ENCODE results near the gene PGA3.

The PGA3 gene

DNA sequence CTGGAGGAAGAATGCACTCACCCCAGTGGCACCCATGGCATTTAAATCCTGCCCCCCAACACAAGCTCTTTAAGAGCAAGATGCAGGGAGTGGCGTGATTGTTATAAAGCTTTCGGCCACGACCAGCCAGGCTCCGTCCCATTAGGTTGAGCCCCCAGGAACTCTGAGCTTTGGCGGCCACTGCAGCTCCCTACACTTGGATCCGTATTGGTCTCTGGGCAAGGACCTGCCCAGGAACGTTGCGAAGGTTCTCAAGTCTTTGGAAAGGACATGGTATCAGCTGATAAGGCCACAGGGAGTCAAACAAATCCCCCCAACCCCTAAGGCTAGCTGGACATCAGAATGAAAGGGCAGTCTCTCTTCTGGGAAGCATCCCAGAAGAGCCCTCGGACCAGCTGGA is 32.7 kb upstream of the PGA3 start:
- ChIA-PET POLR2A (interaction anchor here (1.9 kb wide), 1 partner anchor 9 kb away, joined by 10 read pairs; the partner anchor contains the start of gene VPS37C), CTCF (interaction anchor here (0.6 kb wide), 1 partner anchor 13 kb away, joined by 6 read pairs; no protein-coding TSS in a partner anchor)
- no peak for DNase-seq (ENCODE audit: extremely low spot score)
- TF ChIP-seq FOXM1 (IDR thresholded peaks at IDR 0.05; ENCODE audit: borderline replicate concordance) (no peak), ELF4 (IDR thresholded peaks at IDR 0.05) (no peak), SUZ12 (IDR thresholded peaks at IDR 0.05) (no peak), SP1 (IDR thresholded peaks at IDR 0.05) (no peak), BHLHE40 (IDR thresholded peaks at IDR 0.05; ENCODE audit: borderline replicate concordance) (no peak), FOXA1 (IDR thresholded peaks at IDR 0.05) (no peak), FOXK2 (IDR thresholded peaks at IDR 0.05) (no peak), NFRKB (IDR thresholded peaks at IDR 0.05) (no peak), LEF1 (IDR thresholded peaks at IDR 0.05; ENCODE audit: borderline replicate concordance) (no peak), TARDBP (IDR thresholded peaks at IDR 0.05) (no peak), ZNF384 (IDR thresholded peaks at IDR 0.05) (no peak)
- TF ChIP-seq, protein P1, sequence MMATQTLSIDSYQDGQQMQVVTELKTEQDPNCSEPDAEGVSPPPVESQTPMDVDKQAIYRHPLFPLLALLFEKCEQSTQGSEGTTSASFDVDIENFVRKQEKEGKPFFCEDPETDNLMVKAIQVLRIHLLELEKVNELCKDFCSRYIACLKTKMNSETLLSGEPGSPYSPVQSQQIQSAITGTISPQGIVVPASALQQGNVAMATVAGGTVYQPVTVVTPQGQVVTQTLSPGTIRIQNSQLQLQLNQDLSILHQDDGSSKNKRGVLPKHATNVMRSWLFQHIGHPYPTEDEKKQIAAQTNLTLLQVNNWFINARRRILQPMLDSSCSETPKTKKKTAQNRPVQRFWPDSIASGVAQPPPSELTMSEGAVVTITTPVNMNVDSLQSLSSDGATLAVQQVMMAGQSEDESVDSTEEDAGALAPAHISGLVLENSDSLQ (IDR thresholded peaks at IDR 0.05), result no peak

DNA sequence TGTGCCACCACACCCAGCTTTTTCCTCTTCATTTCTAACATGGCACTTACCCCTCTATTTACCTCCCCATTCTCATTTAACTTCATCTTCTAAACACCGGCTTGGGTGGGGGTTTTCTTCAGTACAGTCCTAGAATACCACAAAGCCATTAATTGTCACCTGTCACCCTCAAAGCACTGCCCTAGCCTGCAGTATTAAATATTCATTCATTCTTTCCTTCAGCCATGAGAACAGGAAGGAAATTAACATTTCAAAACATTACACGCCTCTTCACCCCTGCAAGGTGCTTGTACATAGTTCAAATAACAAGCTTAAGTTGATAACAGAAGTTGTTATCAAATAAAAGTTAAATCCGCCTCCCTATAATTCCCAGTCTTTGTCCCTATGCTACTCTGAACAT is 31.4 kb upstream of the PGA3 start:
- TF ChIP-seq FOXA1 (IDR thresholded peaks at IDR 0.05) (no peak), NFRKB (IDR thresholded peaks at IDR 0.05) (no peak), L3MBTL2 (conservative IDR thresholded peaks at IDR 0.05) (no peak)
- CTCF ChIA-PET, result no interaction called here

DNA sequence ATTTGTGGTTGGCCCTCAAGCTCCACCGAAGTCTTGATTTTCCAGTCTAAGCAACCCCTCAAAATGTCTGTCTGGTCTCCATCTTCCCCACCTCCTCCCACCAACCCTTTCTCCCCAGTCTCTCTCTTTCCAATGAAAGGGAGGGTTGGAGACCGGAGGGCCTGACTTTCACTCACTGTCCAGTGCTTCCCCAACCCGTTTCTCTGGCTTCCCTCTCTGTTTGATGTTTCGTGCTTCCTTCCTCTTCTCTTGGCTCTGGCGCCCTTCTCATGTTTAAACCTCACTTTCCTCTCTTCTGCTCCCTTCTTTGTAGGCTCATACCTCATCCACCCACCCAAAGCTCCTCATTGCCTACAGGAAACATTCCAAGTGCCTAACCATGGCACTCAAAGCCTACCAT is 31.0 kb upstream of the PGA3 start:
- TF ChIP-seq ZNF384 (IDR thresholded peaks at IDR 0.05) (no peak), BHLHE40 (IDR thresholded peaks at IDR 0.05; ENCODE audit: borderline replicate concordance) (no peak), FOXK2 (IDR thresholded peaks at IDR 0.05) (no peak), L3MBTL2 (conservative IDR thresholded peaks at IDR 0.05) (no peak), TARDBP (IDR thresholded peaks at IDR 0.05) (no peak), HDGF (IDR thresholded peaks at IDR 0.05; ENCODE audit: borderline replicate concordance) (no peak), SP1 (IDR thresholded peaks at IDR 0.05) (no peak), ELF4 (IDR thresholded peaks at IDR 0.05) (no peak)
- TF ChIP-seq, protein P1 (IDR thresholded peaks at IDR 0.05), result no peak
- DNase-seq (ENCODE audit: extremely low spot score), result no peak
- ChIA-PET CTCF (no interaction called here), POLR2A (no interaction called here)

More for the DNA sequence above, 31.4 kb upstream of the PGA3 start:
- POLR2A ChIA-PET, result no interaction called here
- no peak for DNase-seq (ENCODE audit: extremely low spot score)

DNA sequence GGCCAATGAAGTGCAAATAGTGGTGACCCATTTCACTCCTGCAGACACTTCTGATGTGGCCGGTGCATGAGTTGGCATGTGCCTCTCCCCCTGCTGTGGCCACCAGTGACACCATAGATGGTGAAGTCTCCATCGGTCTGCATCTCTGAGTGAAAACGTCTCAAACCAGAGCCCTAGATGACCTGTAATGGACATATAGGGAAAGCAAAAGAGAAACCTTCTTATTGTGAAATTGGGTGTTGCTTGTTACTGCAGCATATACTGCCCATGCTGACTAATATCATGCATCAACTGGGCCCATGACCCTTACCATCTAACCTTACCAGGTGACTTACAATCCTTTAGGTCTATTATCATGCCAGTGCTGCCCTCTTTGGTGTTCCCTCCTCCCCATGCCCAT is 30.4 kb upstream of the PGA3 start:
- CTCF ChIA-PET, result no interaction called here
- DNase-seq (ENCODE audit: extremely low spot score), result no peak
- POLR2A ChIA-PET, result no interaction called here
- no peak for TF ChIP-seq HDGF (IDR thresholded peaks at IDR 0.05; ENCODE audit: borderline replicate concordance)
- no peak for TF ChIP-seq FOXA1 (IDR thresholded peaks at IDR 0.05)
- TF ChIP-seq ARNT (IDR thresholded peaks at IDR 0.05), result no peak
- TF ChIP-seq, protein P1 (IDR thresholded peaks at IDR 0.05), result no peak
- TF ChIP-seq FOXM1 (IDR thresholded peaks at IDR 0.05; ENCODE audit: borderline replicate concordance), result no peak
- no peak for TF ChIP-seq FOXK2 (IDR thresholded peaks at IDR 0.05)
- no peak for TF ChIP-seq TARDBP (IDR thresholded peaks at IDR 0.05)
- no peak for TF ChIP-seq SP1 (IDR thresholded peaks at IDR 0.05)
- no peak for TF ChIP-seq BHLHE40 (IDR thresholded peaks at IDR 0.05; ENCODE audit: borderline replicate concordance)

DNA sequence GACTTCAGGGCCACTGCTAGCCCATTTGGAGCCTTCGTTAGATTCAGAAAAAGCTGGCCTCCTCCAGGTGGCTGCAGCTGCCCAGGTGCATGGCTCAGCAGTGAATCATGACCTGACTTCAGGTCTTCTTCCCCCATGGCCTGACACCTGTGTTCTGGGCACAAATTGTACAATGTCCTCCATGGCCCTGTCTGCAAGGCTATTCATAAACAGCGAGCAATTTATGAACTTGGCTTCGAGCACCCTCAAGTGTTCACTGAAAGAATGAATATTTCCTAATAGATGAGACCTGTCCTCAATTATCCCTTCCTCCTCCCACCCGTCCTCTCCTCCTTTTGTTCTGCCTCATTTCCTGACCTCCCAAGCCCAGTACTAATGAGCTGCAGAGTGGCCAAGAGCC is 29.9 kb upstream of the PGA3 start:
- POLR2A ChIA-PET, result interaction anchor here (2.2 kb wide), 1 partner anchor 12 kb away, joined by 6 read pairs; the partner anchor contains the start of gene VPS37C
- TF ChIP-seq LEF1 (IDR thresholded peaks at IDR 0.05; ENCODE audit: borderline replicate concordance) (no peak), FOXK2 (IDR thresholded peaks at IDR 0.05) (no peak)
- DNase-seq (ENCODE audit: extremely low spot score), result no peak
- CTCF ChIA-PET, result interaction anchor here (0.8 kb wide), 1 partner anchor 33 kb away, joined by 3 read pairs; no protein-coding TSS in a partner anchor

DNA sequence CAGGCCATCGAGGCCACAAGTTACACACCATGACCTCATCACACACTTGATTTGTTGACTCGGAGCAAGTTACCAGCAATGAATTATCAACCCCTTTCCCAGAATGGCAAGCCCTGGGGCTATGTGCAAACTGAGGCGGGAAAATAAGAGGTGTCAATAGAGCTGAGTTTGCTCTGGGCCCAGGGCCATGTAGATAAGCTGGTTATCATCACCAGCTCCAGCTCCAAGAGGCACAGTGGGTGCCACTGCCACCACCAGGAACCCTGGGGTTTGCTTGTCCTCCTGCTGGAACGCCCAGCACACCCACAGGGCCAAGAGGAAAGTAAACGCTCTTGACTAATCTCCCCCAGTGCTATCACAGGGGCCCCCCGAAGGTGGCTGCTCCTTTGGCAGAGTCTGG is 29.0 kb upstream of the PGA3 start:
- ChIA-PET CTCF (interaction anchor here (0.8 kb wide), 1 partner anchor 34 kb away, joined by 3 read pairs; no protein-coding TSS in a partner anchor), POLR2A (interaction anchor here (2.2 kb wide), 1 partner anchor 13 kb away, joined by 6 read pairs; the partner anchor contains the start of gene VPS37C)
- TF ChIP-seq, protein P1 (IDR thresholded peaks at IDR 0.05), result no peak
- TF ChIP-seq FOXK2 (IDR thresholded peaks at IDR 0.05), result no peak
- no peak for TF ChIP-seq L3MBTL2 (conservative IDR thresholded peaks at IDR 0.05)
- TF ChIP-seq ZNF384 (IDR thresholded peaks at IDR 0.05), result no peak
- TF ChIP-seq CTBP1 (IDR thresholded peaks at IDR 0.05; ENCODE audit: borderline replicate concordance), result no peak
- TF ChIP-seq FOXA1 (IDR thresholded peaks at IDR 0.05), result no peak
- TF ChIP-seq SUZ12 (IDR thresholded peaks at IDR 0.05), result no peak
- no peak for TF ChIP-seq TARDBP (IDR thresholded peaks at IDR 0.05)
- no peak for TF ChIP-seq BHLHE40 (IDR thresholded peaks at IDR 0.05; ENCODE audit: borderline replicate concordance)
- TF ChIP-seq HDGF (IDR thresholded peaks at IDR 0.05; ENCODE audit: borderline replicate concordance), result no peak
- no peak for TF ChIP-seq ARNT (IDR thresholded peaks at IDR 0.05)
- TF ChIP-seq NFRKB (IDR thresholded peaks at IDR 0.05), result no peak
- no peak for TF ChIP-seq ELF4 (IDR thresholded peaks at IDR 0.05)
- no peak for TF ChIP-seq FOXM1 (IDR thresholded peaks at IDR 0.05; ENCODE audit: borderline replicate concordance)
- TF ChIP-seq LEF1 (IDR thresholded peaks at IDR 0.05; ENCODE audit: borderline replicate concordance), result no peak
- TF ChIP-seq SP1 (IDR thresholded peaks at IDR 0.05), result no peak
- DNase-seq (ENCODE audit: extremely low spot score), result no peak

Data from HEK293T (cell line).